Measurements from ENCODE around the gene UBE2I.
"Not testable (repeated sequence)": the region's sequence is repeated elsewhere in the genome, so short reads cannot be mapped to it uniquely, and the experiment has no call there.

The UBE2I gene

GRCh38 chr16:1293921-1294656, 15.3 kb upstream of the UBE2I start:
- no peak for DNase-seq

DNA sequence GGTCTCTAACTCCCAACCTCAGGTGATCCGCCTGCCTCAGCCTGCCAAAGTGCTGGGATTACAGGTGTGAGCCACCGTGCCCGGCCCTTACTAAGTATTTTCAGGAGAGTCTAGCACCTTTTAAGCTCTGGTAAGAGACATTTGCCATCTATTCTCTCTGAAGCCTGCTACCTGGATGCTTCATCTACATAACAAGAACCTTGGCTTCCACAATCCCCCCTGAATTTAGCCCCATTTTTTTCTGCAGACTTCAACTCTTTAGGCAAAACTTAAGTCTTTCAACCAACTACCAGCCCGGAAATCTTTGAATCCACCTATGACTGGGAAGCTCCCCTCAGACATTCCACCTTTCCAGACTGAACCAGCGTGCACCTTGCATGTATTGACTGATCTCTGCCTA, 14.0 kb upstream of the UBE2I start:
- DNase-seq = no peak

- DNase-seq = not testable (repeated sequence)
These were observed 12.8 kb upstream of the UBE2I start for GRCh38 chr16:1296688-1297017.

GRCh38 chr16:1297018-1297696, 12.3 kb upstream of the UBE2I start:
- DNase-seq = no peak

GRCh38 chr16:1298406-1298805, 11.0 kb upstream of the UBE2I start:
- no peak for DNase-seq

DNA sequence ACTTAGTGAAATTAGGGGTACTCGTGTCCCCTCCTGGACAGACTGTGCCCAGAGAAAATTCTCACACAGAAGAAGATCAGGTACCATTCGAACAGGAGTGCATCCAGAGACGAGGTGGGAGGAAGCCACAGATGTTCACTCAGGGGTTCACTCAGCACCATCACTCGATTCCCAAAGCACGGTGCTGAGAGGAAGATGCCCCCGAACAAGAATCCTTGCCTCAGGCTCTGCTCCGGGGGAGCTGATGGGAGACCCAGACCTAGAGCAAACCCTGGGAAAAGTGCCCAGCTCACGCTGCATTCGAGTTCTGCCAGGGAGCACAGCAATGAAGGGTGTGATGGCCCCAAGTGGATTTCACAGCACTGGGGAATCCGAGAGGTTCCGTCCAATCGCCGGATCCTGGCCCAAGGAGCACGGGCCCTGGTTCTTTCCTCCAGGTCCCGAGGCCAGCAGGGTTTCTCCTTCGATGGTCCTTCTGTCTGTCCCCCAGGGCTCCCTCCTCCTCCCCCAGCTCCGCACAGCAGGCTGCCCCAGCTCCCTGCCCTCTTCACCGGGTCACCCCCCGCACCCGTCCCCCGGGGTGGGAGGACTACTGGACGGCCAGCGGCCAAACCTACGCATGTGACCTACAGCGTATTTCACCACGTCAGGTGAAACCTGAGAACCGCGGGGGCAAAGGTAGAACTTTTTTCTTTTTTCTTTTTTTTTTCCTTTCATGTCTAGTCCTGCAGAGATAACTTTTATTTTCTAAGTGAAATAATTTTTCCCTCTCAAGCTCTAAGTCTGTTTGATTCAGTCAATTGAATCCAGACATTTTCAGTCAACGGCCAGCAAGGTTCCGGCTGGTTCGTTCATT, 10.2 kb upstream of the UBE2I start:
- no peak for DNase-seq

- DNase-seq = no peak
These were observed 9.6 kb upstream of the UBE2I start for GRCh38 chr16:1299868-1300203.

DNA sequence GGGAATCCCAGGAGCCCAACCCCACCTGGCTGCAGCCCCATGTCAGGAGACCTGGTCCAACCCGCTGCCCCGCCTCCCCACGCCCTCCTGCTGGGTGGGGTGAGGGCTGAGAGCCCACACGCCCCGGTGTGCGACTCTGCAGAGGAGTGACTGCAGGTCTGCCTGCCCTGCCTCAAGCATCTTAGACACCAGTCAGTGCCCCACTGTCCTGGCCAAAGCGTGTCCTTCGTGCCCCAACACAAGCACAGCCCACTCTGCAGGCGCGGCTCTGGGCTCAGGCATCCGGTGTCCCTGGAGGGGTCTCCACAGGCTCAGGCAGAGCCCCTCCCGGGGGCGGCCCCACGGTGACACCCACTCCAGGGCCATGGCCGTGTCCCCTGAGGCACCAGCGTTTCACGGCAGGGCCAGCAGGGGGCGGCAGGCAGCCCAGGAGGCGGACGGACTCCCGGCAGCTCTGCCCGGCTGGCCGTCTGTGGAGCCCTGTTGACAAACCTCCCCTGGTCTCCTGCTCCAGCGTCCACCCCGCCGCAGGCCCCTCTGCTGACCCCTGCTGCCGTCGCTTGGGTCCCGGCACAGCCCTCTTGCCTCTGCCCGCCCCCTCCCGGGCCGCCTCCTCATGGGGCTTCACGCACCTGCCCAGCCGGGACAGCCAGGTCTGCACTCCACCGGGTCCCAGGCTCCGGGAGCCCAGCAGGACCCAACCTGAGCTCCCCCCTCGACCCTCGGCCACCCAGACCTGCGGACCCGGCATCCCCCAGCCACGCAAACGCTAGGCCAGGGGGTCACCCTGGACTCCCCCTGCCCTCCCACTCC, 8.6 kb upstream of the UBE2I start:
- DNase-seq = peak; percentile 78

DNA sequence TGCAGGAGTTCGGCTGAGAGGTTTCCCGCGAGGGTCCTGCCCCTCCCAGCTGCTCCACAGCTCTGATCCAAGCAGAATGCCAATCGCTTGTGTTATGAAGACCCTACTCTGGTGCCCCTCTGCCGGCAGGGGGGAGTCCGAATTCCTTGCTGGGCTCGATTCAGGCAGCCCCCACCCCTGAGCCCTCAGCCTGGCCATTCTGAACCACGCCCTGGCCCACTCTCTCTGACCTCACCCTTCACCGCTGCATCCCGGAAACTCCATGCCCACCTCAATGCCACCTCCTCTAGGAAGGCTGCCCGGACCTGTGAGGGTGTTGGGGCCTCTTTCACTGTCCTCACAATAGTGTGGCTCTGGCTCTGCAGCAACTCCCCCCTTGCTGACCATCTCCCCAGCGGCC, 7.9 kb upstream of the UBE2I start:
- no peak for DNase-seq

DNA sequence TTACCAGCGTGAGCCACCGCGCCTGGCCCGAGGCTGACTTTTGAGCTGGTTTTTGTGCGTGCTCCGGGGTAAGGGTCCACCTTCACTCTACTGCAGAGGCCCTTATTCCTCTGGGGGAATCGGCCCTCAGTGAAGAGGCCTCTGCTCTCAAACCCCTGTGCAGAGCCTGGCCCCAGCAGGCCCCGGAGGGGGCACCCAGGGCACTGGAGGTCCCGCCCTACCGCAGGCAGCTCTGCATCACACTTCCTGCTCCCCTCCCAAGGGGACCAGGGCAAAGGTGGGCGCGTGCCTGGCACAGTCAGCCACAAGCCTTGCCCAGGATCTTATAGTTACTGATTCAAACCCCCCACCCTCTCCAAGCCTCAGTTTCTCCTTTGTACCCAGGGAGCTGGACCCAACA, 3.6 kb upstream of the UBE2I start:
- DNase-seq = no peak

DNA sequence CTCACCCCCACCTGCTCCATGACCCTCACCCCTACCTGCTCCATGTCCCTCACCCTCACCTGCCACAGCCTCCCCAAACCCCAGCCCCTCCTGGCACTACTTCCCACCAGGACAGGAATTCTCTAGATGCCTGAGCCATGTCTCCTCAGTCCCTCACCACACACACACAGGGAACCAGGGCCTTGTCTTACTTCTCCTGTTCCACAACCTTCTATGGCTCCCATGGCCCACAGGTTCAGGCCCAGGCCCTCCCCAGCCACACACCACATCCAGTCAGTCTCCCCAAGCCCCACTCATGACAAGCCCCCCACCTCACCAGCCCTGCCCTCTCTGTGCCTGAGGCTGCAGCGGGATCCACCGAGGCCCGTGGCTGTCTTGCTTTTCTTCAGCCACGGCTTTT, 3.1 kb upstream of the UBE2I start:
- DNase-seq = no peak

DNA sequence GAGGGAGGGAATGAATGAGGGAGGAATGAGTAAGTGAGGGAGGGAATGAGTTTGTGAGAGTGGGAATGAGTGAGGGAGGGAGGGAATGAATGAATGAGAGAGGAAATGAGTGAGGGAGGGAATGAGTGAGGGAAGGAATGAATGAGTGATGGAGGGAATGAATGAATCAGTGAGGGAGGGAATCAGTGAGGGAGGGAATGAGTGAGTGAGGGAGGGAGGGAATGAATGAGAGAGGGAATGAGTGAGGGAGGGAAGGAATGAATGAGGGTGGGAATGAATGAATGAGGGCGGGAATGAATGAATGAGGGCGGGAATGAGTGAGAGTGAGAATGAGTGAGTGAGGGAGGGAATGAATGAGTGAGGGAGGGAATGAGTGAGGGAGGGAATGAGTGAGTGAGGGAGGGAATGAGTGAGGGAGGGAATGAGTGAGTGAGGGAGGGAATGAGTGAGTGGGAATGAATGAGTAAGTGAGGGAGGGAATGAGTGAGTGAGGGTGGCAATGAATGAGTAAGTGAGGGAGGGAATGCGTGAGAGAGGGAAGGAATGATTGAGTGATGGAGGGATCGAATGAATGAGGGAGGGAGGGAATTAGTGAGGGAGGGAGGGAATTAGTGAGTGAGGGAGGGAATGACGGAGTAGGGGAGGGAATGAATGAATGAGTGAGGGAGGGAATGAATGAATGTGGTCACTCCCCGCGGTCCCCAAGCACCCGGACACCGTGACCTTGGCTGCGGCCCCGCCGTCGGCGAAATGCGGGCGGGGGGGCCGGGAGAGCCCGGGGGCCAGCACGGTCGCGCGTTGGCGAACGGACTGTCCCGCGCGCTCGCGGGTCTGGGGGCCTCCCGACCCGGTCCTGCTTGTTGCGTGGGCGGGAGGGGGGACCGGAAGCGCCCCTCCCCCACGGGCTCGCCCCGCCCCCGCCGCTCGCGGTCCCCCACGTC, 1.1 kb upstream of the UBE2I start:
- no peak for DNase-seq

- peak; percentile 68 for DNase-seq
These were observed 724 bp downstream of the UBE2I start for GRCh38 chr16:1309888-1310831.

GRCh38 chr16:1310832-1311200, 1.4 kb downstream of the UBE2I start:
- DNase-seq = peak; percentile 33

- no peak for DNase-seq
These were observed 1.8 kb downstream of the UBE2I start for GRCh38 chr16:1311212-1311737.

DNA sequence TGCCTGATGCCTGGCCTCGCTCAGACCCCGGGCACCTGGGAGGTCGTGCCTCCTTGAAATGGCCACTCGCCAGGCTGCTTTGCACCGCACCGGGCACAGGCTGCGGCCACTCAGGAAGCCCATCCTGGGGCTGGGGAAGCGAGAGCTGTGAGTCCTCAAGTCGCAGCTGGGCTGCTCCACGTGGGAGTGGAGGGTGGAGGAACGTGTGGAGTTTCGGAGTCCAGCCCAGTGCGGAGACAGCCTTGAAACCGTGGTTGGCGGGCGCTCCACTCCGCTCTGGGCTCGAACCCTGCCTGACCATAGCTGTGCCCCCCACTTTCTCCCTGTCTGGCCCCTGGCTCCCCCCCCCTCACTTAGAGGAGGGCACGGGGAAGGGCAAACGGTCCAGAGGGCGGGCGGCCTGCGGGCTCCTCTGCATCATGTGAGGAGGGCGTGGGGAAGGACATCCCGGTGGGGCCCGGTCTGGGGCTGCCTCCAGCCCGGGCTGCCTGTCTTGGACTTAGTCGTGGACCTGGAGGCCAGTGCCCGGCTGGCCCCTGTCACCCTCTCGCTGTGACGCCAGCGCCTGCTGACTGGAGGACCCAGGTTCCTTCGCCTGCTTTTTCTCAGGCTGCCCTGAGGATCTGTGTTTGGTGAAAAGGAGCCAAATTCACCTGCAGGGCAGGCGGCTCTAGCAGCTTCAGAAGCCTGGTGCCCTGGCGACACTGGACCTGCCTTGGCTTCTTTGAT, 2.5 kb downstream of the UBE2I start:
- DNase-seq = no peak

DNA sequence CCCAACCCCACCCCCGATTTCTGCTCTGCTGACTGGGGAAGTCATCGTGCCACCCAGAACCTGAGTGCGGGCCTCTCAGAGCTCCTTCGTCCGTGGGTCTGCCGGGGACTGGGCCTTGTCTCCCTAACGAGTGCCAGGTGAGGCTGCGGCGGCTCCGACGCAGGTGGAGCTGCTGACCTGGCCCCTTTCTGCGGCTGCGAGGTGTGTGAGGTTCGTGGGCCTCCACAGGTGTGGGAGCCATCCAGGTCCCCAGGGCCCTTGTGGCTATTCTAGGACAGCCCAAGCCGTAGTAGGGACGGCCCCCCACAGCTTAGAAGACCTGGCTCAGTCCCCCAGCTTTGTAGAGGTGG, 3.0 kb downstream of the UBE2I start:
- DNase-seq = no peak

GRCh38 chr16:1312903-1313302, 3.5 kb downstream of the UBE2I start:
- no peak for DNase-seq

DNA sequence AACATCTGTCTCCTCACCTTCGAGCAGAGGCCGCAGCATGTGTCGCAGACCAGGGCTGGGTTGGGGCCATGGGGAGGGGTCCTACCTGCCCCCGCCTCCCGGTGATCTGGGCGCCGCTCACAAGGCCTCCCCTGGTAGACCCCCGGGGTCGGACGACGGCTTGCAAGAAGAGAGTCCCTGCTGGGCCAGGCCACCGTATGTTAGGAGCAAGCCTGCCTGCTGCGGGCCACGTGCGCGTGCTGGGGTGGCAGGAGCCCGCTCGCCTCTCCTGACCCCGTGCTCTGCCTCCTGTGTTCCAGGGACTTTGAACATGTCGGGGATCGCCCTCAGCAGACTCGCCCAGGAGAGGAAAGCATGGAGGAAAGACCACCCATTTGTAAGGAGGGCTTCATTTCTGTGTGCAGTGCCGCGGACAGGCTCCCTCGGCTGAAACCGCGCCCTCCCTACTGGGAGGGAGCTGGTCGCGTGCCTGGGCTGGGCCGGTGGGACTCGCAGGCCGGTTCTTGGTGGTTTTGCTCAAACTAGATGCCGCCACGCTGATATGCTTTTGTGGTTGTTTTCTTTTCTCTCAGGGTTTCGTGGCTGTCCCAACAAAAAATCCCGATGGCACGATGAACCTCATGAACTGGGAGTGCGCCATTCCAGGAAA, 4.4 kb downstream of the UBE2I start:
- no peak for DNase-seq

All from CD4-positive, alpha-beta T cell treated with Interleukin-21 for 1 hour (primary cell).